Adrenal gland (tissue), 12 donors: ENCODE measurements around the gene POLD2. TPM values are rescaled to one million over a fixed set of nuclear protein-coding genes. Genes with fewer than 3 reads are reported as not detected.

Experiments
- DNase-seq, 7 donors: peaks; one replicate each; pipeline ENCODE4 v3.0.0-alpha.2; 2019 to 2020
- H3K27ac ChIP-seq, 5 donors: fragments of 200-600 bp; sonication (generic) in 4 of 5; 1 replicate in 3 of 5; 2 replicates in 2 of 5; pipeline versions ENCODE4 v1.5.1 to v1.8.0; 2016 to 2020; ENCODE audit warnings: mild to moderate bottlenecking in 1 of 5
- H3K27me3 ChIP-seq: fragments of 200-600 bp; 2 replicates; pipeline ENCODE4 v1.8.0; 2021
- H3K36me3 ChIP-seq, 2 donors: fragments of 200-600 bp; replicated peaks in 1 of 2; 1 replicate in 1 of 2; 2 replicates in 1 of 2; pipeline versions ENCODE4 v1.5.1 to v1.8.0; 2018 to 2022
- H3K4me1 ChIP-seq, 2 donors: fragments of 200-600 bp; replicated peaks in 1 of 2; 1 replicate in 1 of 2; 2 replicates in 1 of 2; pipeline versions ENCODE4 v1.5.1 to v1.8.0; 2018 to 2021
- H3K4me3 ChIP-seq, 4 donors: fragments of 200-600 bp; sonication (generic) in 3 of 4; one replicate each; pipeline ENCODE4 v1.5.1; 2016 to 2018
- H3K9me3 ChIP-seq, 3 donors: fragments of 200-600 bp; sonication (generic) in 1 of 3; replicated peaks in 1 of 3; 1 replicate in 2 of 3; 2 replicates in 1 of 3; pipeline versions ENCODE4 v1.5.1 to v1.8.0; 2016 to 2021
- POLR2A ChIP-seq, 2 donors: fragments of 450-650 bp; IDR thresholded peaks; one replicate each; pipeline ENCODE4 v1.6.1; 2017; ENCODE audit warnings: antibody characterized with exemption in 2 of 2, mild to moderate bottlenecking in 2 of 2, moderate library complexity in 1 of 2
- WGBS, 4 donors: extraction: QIAGEN DNeasy Blood & Tissue Kit in 2 of 4; methylation state at CpG; one replicate each; pipeline versions ENCODE4 v1.1.5 to v1.1.7; 2013 to 2017; 5-methylcytosine and 5-hydroxymethylcytosine counted together
- intact Hi-C, 2 donors: fragments of 100-400 bp; cut with DNase I; formaldehyde crosslinking; loops; one replicate each; pipeline versions ENCODE4 v1.14.1 to v1.15.0; 2022 to 2023
- polyA plus RNA-seq, 3 donors: library from polyadenylated mRNA; stranded (reverse); fragments of 200-250 nt in 2 of 3; fragments of 350-450 nt in 1 of 3; fragmentation: Illumina TruSeq in 1 of 3; extraction: RNeasy Lipid Tissue Mini Kit (QIAGEN cat#74804) in 1 of 3; gene quantifications; one replicate each; pipeline ENCODE4 v1.2.3, GENCODE V29; 2013 to 2014
- total RNA-seq, 9 donors: library from RNA; depleted of rRNA in 4 of 9; stranded (reverse); fragments of >200 nt in 4 of 9; fragments of 120-200 nt in 1 of 9; fragmentation: NEBNext Ultra II Directional in 1 of 9; extraction: Animal tissue kit (Norgen Biotek cat#: 25700) in 1 of 9; gene quantifications; one replicate each; pipeline versions ENCODE4 v1.1.0 to v1.2.4, GENCODE V29; 2013 to 2023
- TF ChIP-seq, protein P1 (sequence below), 6 experiments: fragments of 450-650 bp in 4 of 6; fragments of 200-600 bp in 2 of 6; sonication (generic) in 1 of 6; IDR thresholded peaks; 1 replicate in 5 of 6; 2 replicates in 1 of 6; pipeline versions ENCODE4 v1.5.1 to v1.8.0; 2016 to 2021; ENCODE audit warnings: antibody characterized with exemption in 6 of 6, mild to moderate bottlenecking in 2 of 6, moderate library complexity in 1 of 6
- donor health status: healthy with polysubstance abuse.
- donor health status: Bipolar disorder and iron deficiency.
- donor health status: DM: yes; HTN: yes; CAD: no.
- donor health status: DM: no; HTN: no; CAD: no.
- donor health status: DM: no; HTN: no; CAD: no.
- donor health status: DM: yes; HTN: yes; CAD: no.

POLD2 gene
- total and polyA plus RNA-seq, 12 donors = 47.5 to 127 (median 78.1) TPM

DNA sequence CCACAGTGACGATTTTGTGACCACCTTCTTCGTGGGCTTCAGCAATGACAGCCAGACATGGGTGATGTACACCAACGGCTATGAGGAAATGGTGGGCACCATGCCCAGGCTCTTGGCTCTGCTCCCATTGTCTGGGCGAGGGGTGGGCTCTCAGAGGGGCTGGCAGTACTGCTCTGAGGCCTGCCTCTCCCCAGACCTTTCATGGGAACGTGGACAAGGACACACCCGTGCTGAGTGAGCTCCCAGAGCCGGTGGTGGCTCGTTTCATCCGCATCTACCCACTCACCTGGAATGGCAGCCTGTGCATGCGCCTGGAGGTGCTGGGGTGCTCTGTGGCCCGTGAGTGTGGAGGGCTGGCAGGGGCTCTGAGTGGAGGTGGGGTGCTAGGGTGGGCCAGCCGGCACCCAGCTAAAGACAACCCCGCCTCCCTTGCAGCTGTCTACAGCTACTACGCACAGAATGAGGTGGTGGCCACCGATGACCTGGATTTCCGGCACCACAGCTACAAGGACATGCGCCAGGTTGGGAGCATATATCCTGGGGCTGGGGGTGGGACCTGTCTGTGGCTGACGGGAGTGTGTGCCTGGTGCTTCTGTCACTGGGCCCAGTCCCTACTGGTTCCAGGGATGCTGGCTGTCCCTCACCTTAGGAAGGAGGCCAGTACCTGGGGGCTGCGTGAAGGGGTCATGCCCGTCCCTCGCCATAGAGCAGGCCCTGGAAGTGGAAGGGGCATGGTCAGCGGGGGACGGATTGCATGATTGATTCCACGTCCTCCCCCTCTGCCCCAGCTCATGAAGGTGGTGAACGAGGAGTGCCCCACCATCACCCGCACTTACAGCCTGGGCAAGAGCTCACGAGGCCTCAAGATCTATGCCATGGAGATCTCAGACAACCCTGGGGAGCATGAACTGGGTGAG, 12.4 kb downstream of the POLD2 start:
- H3K36me3 ChIP-seq = peaks cover 0 to 10% of the 10 kb centered on the region in 2 donors
- intact Hi-C loops = no loop called here
- WGBS, 4 donors = 54 to 82% (median 74%) methylated on average over 9 to 27 of the region's 27 CpGs
- no peaks in the 10 kb centered on the region for H3K27me3 ChIP-seq
- H3K27ac ChIP-seq = no peak overlapping the region
- TF ChIP-seq, protein P1, sequence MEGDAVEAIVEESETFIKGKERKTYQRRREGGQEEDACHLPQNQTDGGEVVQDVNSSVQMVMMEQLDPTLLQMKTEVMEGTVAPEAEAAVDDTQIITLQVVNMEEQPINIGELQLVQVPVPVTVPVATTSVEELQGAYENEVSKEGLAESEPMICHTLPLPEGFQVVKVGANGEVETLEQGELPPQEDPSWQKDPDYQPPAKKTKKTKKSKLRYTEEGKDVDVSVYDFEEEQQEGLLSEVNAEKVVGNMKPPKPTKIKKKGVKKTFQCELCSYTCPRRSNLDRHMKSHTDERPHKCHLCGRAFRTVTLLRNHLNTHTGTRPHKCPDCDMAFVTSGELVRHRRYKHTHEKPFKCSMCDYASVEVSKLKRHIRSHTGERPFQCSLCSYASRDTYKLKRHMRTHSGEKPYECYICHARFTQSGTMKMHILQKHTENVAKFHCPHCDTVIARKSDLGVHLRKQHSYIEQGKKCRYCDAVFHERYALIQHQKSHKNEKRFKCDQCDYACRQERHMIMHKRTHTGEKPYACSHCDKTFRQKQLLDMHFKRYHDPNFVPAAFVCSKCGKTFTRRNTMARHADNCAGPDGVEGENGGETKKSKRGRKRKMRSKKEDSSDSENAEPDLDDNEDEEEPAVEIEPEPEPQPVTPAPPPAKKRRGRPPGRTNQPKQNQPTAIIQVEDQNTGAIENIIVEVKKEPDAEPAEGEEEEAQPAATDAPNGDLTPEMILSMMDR (IDR thresholded peaks at IDR 0.05) = no peak
- no peak for TF ChIP-seq POLR2A (IDR thresholded peaks at IDR 0.05)
- no peaks in the 10 kb centered on the region for H3K4me1 ChIP-seq
- no peaks in the 10 kb centered on the region for H3K9me3 ChIP-seq
- no peak for DNase-seq
- no peak overlapping the region for H3K4me3 ChIP-seq

- no peaks in the 10 kb centered on the region for H3K27me3 ChIP-seq
- H3K36me3 ChIP-seq = peaks cover 0 to 10% of the 10 kb centered on the region in 2 donors
- no peak overlapping the region for H3K4me3 ChIP-seq
- H3K27ac ChIP-seq = no peak overlapping the region
- H3K9me3 ChIP-seq = no peaks in the 10 kb centered on the region
- TF ChIP-seq POLR2A (IDR thresholded peaks at IDR 0.05) = no peak
- TF ChIP-seq, protein P1 (IDR thresholded peaks at IDR 0.05) = no peak
- no peak for DNase-seq
- WGBS, 4 donors = 87 to 94% (median 93%) methylated on average over 10 to 18 of the region's 18 CpGs
- H3K4me1 ChIP-seq = no peaks in the 10 kb centered on the region
- intact Hi-C loops = no loop called here
Observed at GRCh38 chr7:44109991-44110390, 13.4 kb downstream of the POLD2 start.

GRCh38 chr7:44108768-44109750, 14.3 kb downstream of the POLD2 start:
- intact Hi-C loops = no loop called here
- WGBS, 4 donors = 80 to 93% (median 83%) methylated on average over 8 to 21 of the region's 21 CpGs

More at GRCh38 chr7:44108768-44109750, 14.3 kb downstream of the POLD2 start:
- TF ChIP-seq, protein P1 (IDR thresholded peaks at IDR 0.05) = peak in 1 of 6 experiments; percentile 2
- TF ChIP-seq POLR2A (IDR thresholded peaks at IDR 0.05) = no peak
- H3K4me1 ChIP-seq = no peaks in the 10 kb centered on the region
- H3K36me3 ChIP-seq = peaks cover 0 to 7% of the 10 kb centered on the region in 2 donors
- H3K27ac ChIP-seq = no peak overlapping the region
- no peaks in the 10 kb centered on the region for H3K27me3 ChIP-seq
- no peak for DNase-seq
- no peak overlapping the region for H3K4me3 ChIP-seq
- no peaks in the 10 kb centered on the region for H3K9me3 ChIP-seq
